GM19395 (cell line): ENCODE results near the gene SORCS2.

Experiments used
- ATAC-seq: cut with Tn5 transposase; IDR thresholded peaks from one replicate; pipeline ENCODE4 v1.9.1; 2021; ENCODE audit warnings: mild to moderate bottlenecking, moderate library complexity; ENCODE audit not compliant: unreplicated experiment

SORCS2 gene

GRCh38 chr4:7185487-7186030 lies 6.8 kb upstream of the SORCS2 start:
- no peak for ATAC-seq

GRCh38 chr4:7186031-7186430 lies 6.3 kb upstream of the SORCS2 start:
- ATAC-seq, result no peak

- no peak for ATAC-seq
Observed at GRCh38 chr4:7186516-7187167, 5.7 kb upstream of the SORCS2 start.

- no peak for ATAC-seq
Observed at GRCh38 chr4:7187168-7187535, 5.2 kb upstream of the SORCS2 start.

GRCh38 chr4:7187691-7188090 lies 4.6 kb upstream of the SORCS2 start:
- no peak for ATAC-seq

- ATAC-seq, result no peak
Observed at GRCh38 chr4:7189066-7189465, 3.3 kb upstream of the SORCS2 start.

GRCh38 chr4:7189475-7190277 lies 2.7 kb upstream of the SORCS2 start:
- ATAC-seq, result no peak

- ATAC-seq, result no peak
Observed at GRCh38 chr4:7190278-7190594, 2.1 kb upstream of the SORCS2 start.

GRCh38 chr4:7190691-7191545 lies 1.4 kb upstream of the SORCS2 start:
- no peak for ATAC-seq

GRCh38 chr4:7191546-7192251 lies 639 bp upstream of the SORCS2 start:
- ATAC-seq, result no peak

- ATAC-seq, result no peak
Observed at GRCh38 chr4:7193030-7193958, 956 bp downstream of the SORCS2 start.

GRCh38 chr4:7194251-7195140 lies 2.2 kb downstream of the SORCS2 start:
- ATAC-seq, result no peak

- ATAC-seq, result no peak
Observed at GRCh38 chr4:7195141-7195515, 2.8 kb downstream of the SORCS2 start.

- ATAC-seq, result no peak
Observed at GRCh38 chr4:7195546-7196287, 3.4 kb downstream of the SORCS2 start.

GRCh38 chr4:7196288-7196651 lies 3.9 kb downstream of the SORCS2 start:
- no peak for ATAC-seq

- no peak for ATAC-seq
Observed at GRCh38 chr4:7196736-7197135, 4.4 kb downstream of the SORCS2 start.

- ATAC-seq, result no peak
Observed at GRCh38 chr4:7197910-7198309, 5.6 kb downstream of the SORCS2 start.

- ATAC-seq, result no peak
Observed at GRCh38 chr4:7198440-7199128, 6.2 kb downstream of the SORCS2 start.
